Measurements from ENCODE around the gene CLASP1.

DNA sequence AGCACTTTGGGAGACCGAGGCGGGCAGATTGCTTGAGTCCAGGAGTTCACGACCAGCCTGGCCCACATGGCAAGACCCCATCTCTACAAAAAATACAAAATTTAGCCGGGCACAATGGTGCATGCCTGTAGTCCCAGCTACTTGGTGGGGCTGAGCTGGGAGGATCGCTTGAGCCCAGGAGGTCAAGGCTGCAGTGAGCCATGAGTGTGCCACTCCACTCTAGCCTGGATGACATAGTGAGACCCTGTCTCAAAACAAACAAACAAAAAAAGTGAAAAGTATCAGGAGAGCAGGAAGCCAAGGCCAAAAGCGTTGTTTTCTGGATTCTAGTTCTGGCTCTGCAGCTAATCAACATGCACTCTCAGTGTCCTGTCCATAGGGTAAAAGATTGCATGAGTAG, 10.7 kb upstream of the CLASP1 start:
- TF ChIP-seq TAF1 (IDR thresholded peaks at IDR 0.05; ENCODE audit: low read depth, low read length) (no peak), EGR1 (IDR thresholded peaks at IDR 0.05; ENCODE audit: borderline replicate concordance, low read depth, low read length) (no peak), TCF12 (IDR thresholded peaks at IDR 0.05; ENCODE audit: low read depth, low read length) (no peak), POLR2AphosphoS5 (IDR thresholded peaks at IDR 0.05; ENCODE audit: low read depth, low read length) (no peak), FOSL1 (IDR thresholded peaks at IDR 0.05; ENCODE audit: insufficient read depth, low read depth, low read length) (no peak), TBP (IDR thresholded peaks at IDR 0.05; ENCODE audit: low read depth, low read length) (no peak), SIN3A (conservative IDR thresholded peaks at IDR 0.05 in 1 of 2, IDR thresholded peaks at IDR 0.05 in 1 of 2; ENCODE audit: low read depth in 1 of 2, low read length in 2 of 2) (no peak), POLR2A (IDR thresholded peaks at IDR 0.05; ENCODE audit: control extremely low read depth in 1 of 2, low read depth in 2 of 2, low read length in 2 of 2) (no peak), CHD1 (IDR thresholded peaks at IDR 0.05; ENCODE audit: low read depth, low read length) (no peak), RXRA (IDR thresholded peaks at IDR 0.05; ENCODE audit: insufficient read depth, low read depth, low read length) (no peak)
- TF ChIP-seq, protein P1, sequence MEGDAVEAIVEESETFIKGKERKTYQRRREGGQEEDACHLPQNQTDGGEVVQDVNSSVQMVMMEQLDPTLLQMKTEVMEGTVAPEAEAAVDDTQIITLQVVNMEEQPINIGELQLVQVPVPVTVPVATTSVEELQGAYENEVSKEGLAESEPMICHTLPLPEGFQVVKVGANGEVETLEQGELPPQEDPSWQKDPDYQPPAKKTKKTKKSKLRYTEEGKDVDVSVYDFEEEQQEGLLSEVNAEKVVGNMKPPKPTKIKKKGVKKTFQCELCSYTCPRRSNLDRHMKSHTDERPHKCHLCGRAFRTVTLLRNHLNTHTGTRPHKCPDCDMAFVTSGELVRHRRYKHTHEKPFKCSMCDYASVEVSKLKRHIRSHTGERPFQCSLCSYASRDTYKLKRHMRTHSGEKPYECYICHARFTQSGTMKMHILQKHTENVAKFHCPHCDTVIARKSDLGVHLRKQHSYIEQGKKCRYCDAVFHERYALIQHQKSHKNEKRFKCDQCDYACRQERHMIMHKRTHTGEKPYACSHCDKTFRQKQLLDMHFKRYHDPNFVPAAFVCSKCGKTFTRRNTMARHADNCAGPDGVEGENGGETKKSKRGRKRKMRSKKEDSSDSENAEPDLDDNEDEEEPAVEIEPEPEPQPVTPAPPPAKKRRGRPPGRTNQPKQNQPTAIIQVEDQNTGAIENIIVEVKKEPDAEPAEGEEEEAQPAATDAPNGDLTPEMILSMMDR (IDR thresholded peaks at IDR 0.05; ENCODE audit: control extremely low read depth in 1 of 3, insufficient read depth in 1 of 3, low read depth in 1 of 3, low read length in 3 of 3): no peak
- TF ChIP-seq, protein P2, sequence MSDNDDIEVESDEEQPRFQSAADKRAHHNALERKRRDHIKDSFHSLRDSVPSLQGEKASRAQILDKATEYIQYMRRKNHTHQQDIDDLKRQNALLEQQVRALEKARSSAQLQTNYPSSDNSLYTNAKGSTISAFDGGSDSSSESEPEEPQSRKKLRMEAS (IDR thresholded peaks at IDR 0.05): no peak
- TF ChIP-seq, protein P3, sequence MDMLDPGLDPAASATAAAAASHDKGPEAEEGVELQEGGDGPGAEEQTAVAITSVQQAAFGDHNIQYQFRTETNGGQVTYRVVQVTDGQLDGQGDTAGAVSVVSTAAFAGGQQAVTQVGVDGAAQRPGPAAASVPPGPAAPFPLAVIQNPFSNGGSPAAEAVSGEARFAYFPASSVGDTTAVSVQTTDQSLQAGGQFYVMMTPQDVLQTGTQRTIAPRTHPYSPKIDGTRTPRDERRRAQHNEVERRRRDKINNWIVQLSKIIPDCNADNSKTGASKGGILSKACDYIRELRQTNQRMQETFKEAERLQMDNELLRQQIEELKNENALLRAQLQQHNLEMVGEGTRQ (IDR thresholded peaks at IDR 0.05; ENCODE audit: low read length): no peak

All from H1 (cell line).